Vagina (tissue), 2 donors: ENCODE results near the gene TGFBRAP1. TPM values are rescaled to one million over a fixed set of nuclear protein-coding genes. Genes with fewer than 3 reads are reported as not detected.

Experiments
- DNase-seq, 2 donors: peaks; one replicate each; pipeline ENCODE4 v3.0.0-alpha.2; 2017; ENCODE audit errors: extremely low spot score in 2 of 2
- H3K27ac ChIP-seq: fragments of 200-600 bp; sonication (generic); one replicate; pipeline ENCODE4 v1.5.1; 2019
- H3K27me3 ChIP-seq: fragments of 200-600 bp; sonication (generic); one replicate; pipeline ENCODE4 v1.5.1; 2019
- H3K36me3 ChIP-seq, 2 donors: fragments of 200-600 bp; sonication (generic); one replicate each; pipeline ENCODE4 v1.5.1; 2017 to 2019
- H3K4me1 ChIP-seq: fragments of 200-600 bp; sonication (generic); one replicate; pipeline ENCODE4 v1.5.1; 2019
- H3K4me3 ChIP-seq, 2 donors: fragments of 200-600 bp; sonication (generic); 1 replicate in 1 of 2; 2 replicates in 1 of 2; pipeline ENCODE4 v1.5.1; 2016 to 2019
- H3K9me3 ChIP-seq: fragments of 200-600 bp; sonication (generic); one replicate; pipeline ENCODE4 v1.5.1; 2019
- CTCF ChIP-seq, 3 experiments: fragments of 450-650 bp in 2 of 3; fragments of 200-600 bp in 1 of 3; sonication (generic) in 1 of 3; IDR thresholded peaks; one replicate each; pipeline ENCODE4 v1.5.1; 2017 to 2019; ENCODE audit warnings: antibody characterized with exemption in 3 of 3, mild to moderate bottlenecking in 2 of 3, moderate library complexity in 2 of 3
- POLR2A ChIP-seq, 2 donors: fragments of 450-650 bp; IDR thresholded peaks; one replicate each; pipeline ENCODE4 v1.6.1; 2017; ENCODE audit warnings: antibody characterized with exemption in 2 of 2, mild to moderate bottlenecking in 2 of 2, moderate library complexity in 2 of 2
- POLR2AphosphoS5 ChIP-seq, 2 donors: sonication (generic); formaldehyde crosslinking; IDR thresholded peaks; one replicate each; pipeline ENCODE4 v1.9.0; 2017; ENCODE audit warnings: antibody characterized with exemption in 2 of 2, mild to moderate bottlenecking in 2 of 2, low read depth in 1 of 2; ENCODE audit not compliant: insufficient read depth in 1 of 2
- intact Hi-C: fragments of 100-400 bp; cut with DNase I; formaldehyde crosslinking; loops from one replicate; pipeline ENCODE4 v1.15.1; 2023
- total RNA-seq: library from RNA; depleted of rRNA; stranded (reverse); fragments of >200 nt; gene quantifications from one replicate; pipeline ENCODE4 v1.2.3, GENCODE V29; 2016

Gene TGFBRAP1
- total RNA-seq, 1 donor from 2014 or later, result 20.1 TPM

- no peak overlapping the region for H3K27ac ChIP-seq
- H3K9me3 ChIP-seq, result no peaks in the 10 kb centered on the region
- DNase-seq, result no peak
- intact Hi-C loops, result no loop called here
- no peak overlapping the region for H3K4me3 ChIP-seq
- no peaks in the 10 kb centered on the region for H3K36me3 ChIP-seq
- no peak for TF ChIP-seq POLR2AphosphoS5 (IDR thresholded peaks at IDR 0.05; ENCODE audit: insufficient read depth in 1 of 2, low read depth in 1 of 2)
- no peak for TF ChIP-seq POLR2A (IDR thresholded peaks at IDR 0.05)
- no peak for TF ChIP-seq CTCF (IDR thresholded peaks at IDR 0.05)
- H3K4me1 ChIP-seq, result no peaks in the 10 kb centered on the region
- H3K27me3 ChIP-seq, result no peaks in the 10 kb centered on the region
Measured at GRCh38 chr2:105248316-105249070, 81.0 kb downstream of the TGFBRAP1 start.

GRCh38 chr2:105244451-105244850 lies 85.1 kb downstream of the TGFBRAP1 start:
- Histone ChIP-seq H3K27ac (no peak overlapping the region), H3K4me1 (no peaks in the 10 kb centered on the region), H3K4me3 (no peak overlapping the region), H3K36me3 (no peaks in the 10 kb centered on the region), H3K9me3 (no peaks in the 10 kb centered on the region), H3K27me3 (no peaks in the 10 kb centered on the region)
- DNase-seq, result no peak
- TF ChIP-seq POLR2AphosphoS5 (IDR thresholded peaks at IDR 0.05; ENCODE audit: insufficient read depth in 1 of 2, low read depth in 1 of 2) (no peak), POLR2A (IDR thresholded peaks at IDR 0.05) (no peak), CTCF (IDR thresholded peaks at IDR 0.05) (no peak)
- intact Hi-C loops, result no loop called here

GRCh38 chr2:105243961-105244360 lies 85.6 kb downstream of the TGFBRAP1 start:
- Histone ChIP-seq H3K36me3 (no peaks in the 10 kb centered on the region), H3K9me3 (no peaks in the 10 kb centered on the region), H3K27ac (no peak overlapping the region), H3K4me3 (no peak overlapping the region), H3K4me1 (no peaks in the 10 kb centered on the region), H3K27me3 (no peaks in the 10 kb centered on the region)
- intact Hi-C loops, result no loop called here
- TF ChIP-seq CTCF (IDR thresholded peaks at IDR 0.05) (no peak), POLR2A (IDR thresholded peaks at IDR 0.05) (no peak), POLR2AphosphoS5 (IDR thresholded peaks at IDR 0.05; ENCODE audit: insufficient read depth in 1 of 2, low read depth in 1 of 2) (no peak)
- no peak for DNase-seq

- Histone ChIP-seq H3K27me3 (no peaks in the 10 kb centered on the region), H3K4me1 (no peaks in the 10 kb centered on the region), H3K9me3 (no peaks in the 10 kb centered on the region), H3K4me3 (no peak overlapping the region), H3K36me3 (no peaks in the 10 kb centered on the region), H3K27ac (no peak overlapping the region)
- no peak for DNase-seq
- TF ChIP-seq POLR2A (IDR thresholded peaks at IDR 0.05) (no peak), CTCF (IDR thresholded peaks at IDR 0.05) (no peak), POLR2AphosphoS5 (IDR thresholded peaks at IDR 0.05; ENCODE audit: insufficient read depth in 1 of 2, low read depth in 1 of 2) (no peak)
- intact Hi-C loops, result no loop called here
Measured at GRCh38 chr2:105242286-105242993, 87.1 kb downstream of the TGFBRAP1 start.

GRCh38 chr2:105241443-105241842 lies 88.1 kb downstream of the TGFBRAP1 start, which contains the start of gene GPR45:
GPR45 (plus strand) TSS chr2:105241743; CDS start chr2:105241859, 116 bp downstream.
- H3K27ac ChIP-seq, result no peak within 1 kb of the TSS
- H3K4me1 ChIP-seq, result no peaks in the 10 kb centered on the region
- H3K9me3 ChIP-seq, result no peaks in the 10 kb centered on the region
- no peak for TF ChIP-seq CTCF (IDR thresholded peaks at IDR 0.05)
- no peak for TF ChIP-seq POLR2AphosphoS5 (IDR thresholded peaks at IDR 0.05; ENCODE audit: insufficient read depth in 1 of 2, low read depth in 1 of 2)
- TF ChIP-seq POLR2A (IDR thresholded peaks at IDR 0.05), result no peak
- no peak for DNase-seq
- intact Hi-C loops, result no loop called here
- H3K27me3 ChIP-seq, result no peaks in the 10 kb centered on the region
- no peaks in the 10 kb centered on the region for H3K36me3 ChIP-seq
- H3K4me3 ChIP-seq, result no peak within 1 kb of the TSS
